PFSK-1 (cell line): ENCODE results near the gene LRRC71.
A peak's percentile ranks its signal among the peaks of the same experiment; 100 is the strongest.

Experiments used
- FOXP2 ChIP-seq: optimal IDR thresholded peaks from 2 replicates; pipeline ENCODE3; 2011; ENCODE audit warnings: borderline replicate concordance, control low read depth, inconsistent platforms; ENCODE audit not compliant: insufficient read depth; ENCODE audit errors: extremely low read length, extremely low read depth
- POLR2AphosphoS5 ChIP-seq: IDR thresholded peaks from 2 replicates; pipeline ENCODE4 v1.6.1; 2012; ENCODE audit warnings: low read depth, mild to moderate bottlenecking, control low read depth, low read length, moderate library complexity
- REST ChIP-seq, 2 experiments: IDR thresholded peaks; 2 replicates each; pipeline versions ENCODE4 v1.6.1 to v1.8.0; 2011 to 2012; ENCODE audit warnings: low read depth in 2 of 2, low read length in 2 of 2, control low read depth in 1 of 2, inconsistent platforms in 1 of 2, mild to moderate bottlenecking in 1 of 2, moderate library complexity in 1 of 2; ENCODE audit not compliant: insufficient read depth in 1 of 2
- SIN3A ChIP-seq: IDR thresholded peaks from 2 replicates; pipeline ENCODE4 v1.6.1; 2012; ENCODE audit warnings: mild to moderate bottlenecking, low read length, moderate library complexity, borderline replicate concordance; ENCODE audit not compliant: insufficient read depth
- TAF1 ChIP-seq: IDR thresholded peaks from 2 replicates; pipeline ENCODE4 v1.6.1; 2012; ENCODE audit warnings: low read length, control low read depth, borderline replicate concordance; ENCODE audit not compliant: insufficient read depth

LRRC71 gene

DNA sequence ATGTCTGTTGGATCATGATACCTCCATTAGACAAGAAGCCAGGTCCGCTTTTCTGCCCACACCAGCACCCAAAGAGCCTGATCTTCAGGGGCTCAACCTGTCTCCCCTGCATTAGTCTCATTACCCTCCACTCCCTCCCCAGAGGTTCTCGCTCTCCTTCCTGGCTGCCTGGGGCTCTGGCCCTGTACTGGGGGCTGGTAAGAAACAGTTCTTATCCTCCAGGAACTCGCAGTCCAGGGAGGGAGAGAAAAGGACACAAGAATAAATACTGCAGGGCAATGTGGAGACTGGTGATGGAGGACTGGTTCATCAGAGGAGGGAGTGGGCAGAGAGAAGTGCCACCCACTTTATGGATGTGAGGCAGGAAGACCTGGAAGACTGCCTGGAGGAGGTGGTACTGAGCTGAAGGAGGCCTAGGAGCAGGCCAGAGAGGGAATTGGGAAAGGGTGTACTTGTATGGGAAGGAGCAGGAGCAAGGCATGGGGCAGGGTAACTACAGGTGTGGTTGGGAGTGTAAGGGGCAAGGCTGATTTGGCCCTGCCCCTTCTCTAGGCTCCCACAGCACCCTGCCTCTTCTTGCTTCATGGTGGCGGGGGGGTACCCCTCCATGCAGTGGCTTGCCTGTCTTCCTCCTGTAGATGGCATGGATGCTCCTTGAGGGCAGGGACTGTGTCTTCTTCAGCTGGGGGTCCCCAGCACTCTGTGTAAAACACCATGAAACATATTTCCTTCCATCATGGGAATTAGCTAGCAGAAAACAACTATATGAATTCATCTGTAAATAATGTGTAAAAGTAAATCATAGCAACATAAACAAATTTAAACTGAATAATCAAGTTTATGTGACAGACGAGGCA is 5.0 kb downstream of the LRRC71 start:
- TF ChIP-seq SIN3A (no peak), FOXP2 (no peak), REST (IDR thresholded peaks at IDR 0.05; ENCODE audit: insufficient read depth in 1 of 2, low read depth in 2 of 2, low read length in 2 of 2) (no peak), TAF1 (no peak), POLR2AphosphoS5 (no peak)

- TF ChIP-seq REST (IDR thresholded peaks at IDR 0.05; ENCODE audit: insufficient read depth in 1 of 2, low read depth in 2 of 2, low read length in 2 of 2) (peak in 1 of 2 experiments; percentile 15; a peak in 1 of 4 replicates), FOXP2 (no peak), SIN3A (no peak), POLR2AphosphoS5 (no peak)
These were observed 5.7 kb downstream of the LRRC71 start for GRCh38 chr1:156926175-156926574.

DNA sequence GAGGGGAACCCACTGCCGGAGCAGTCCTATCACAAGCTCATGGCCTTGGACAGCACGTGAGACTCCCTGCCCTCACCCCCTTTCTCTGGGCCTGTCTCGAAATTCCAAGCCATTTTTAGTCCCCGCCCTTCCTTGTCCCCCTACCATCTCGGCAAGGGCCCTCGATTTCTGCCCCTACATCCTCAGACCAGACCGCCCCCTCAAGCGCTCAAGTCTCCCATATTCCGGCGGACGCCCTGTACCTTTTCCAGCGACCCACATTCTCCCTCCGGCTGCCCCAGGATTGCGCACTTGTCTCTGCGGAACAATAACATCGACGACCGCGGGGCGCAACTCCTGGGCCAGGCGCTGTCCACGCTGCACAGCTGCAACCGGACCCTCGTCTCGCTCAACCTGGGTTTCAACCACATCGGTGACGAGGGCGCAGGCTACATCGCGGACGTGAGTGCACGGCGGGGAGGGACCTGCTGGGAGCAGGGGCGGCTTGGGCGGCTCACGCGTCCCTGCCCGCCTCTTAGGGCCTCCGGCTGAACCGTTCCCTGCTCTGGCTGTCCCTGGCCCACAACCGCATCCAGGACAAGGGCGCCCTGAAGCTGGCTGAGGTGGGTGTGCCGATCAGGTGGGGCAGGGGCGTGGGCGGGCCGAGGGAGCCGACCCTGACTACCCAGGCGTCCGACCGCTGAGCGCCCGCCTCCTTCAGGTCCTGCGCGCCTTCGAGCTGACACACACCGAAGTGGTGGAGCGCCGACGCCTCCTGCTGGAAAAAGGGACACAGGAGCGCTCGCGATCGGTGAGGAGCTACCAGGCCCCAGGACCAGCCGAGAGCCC is 7.0 kb downstream of the LRRC71 start:
- no peak for TF ChIP-seq FOXP2
- TF ChIP-seq REST (IDR thresholded peaks at IDR 0.05; ENCODE audit: insufficient read depth in 1 of 2, low read depth in 2 of 2, low read length in 2 of 2): no peak
- TF ChIP-seq TAF1: no peak
- no peak for TF ChIP-seq SIN3A
- TF ChIP-seq POLR2AphosphoS5: no peak

DNA sequence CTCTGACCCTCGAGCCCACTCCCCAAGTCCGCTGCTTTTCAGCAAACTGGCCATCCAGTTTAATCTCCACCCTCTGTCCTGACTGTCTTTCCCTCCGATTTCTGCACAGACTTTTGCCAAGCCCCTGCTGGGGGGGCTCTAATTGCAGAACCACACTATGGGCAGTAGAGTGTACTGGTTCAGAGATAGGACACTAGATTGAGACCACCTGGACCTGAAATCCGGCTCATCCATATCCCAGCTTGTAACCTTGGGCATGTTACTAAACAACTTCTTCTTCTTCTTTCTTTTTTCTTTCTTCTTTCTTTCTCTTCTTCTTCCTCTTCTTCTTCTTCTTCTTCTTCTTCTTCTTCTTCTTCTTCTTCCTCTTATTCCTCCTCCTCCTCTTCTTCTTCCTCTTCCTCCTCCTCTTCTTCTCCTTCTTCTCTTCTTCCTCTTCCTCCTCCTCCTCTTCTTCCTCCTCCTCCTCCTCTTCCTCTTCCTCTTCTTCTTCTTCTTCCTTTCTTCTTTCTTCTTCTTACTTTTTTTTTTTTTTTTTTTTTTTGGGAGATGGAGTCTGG is 7.7 kb downstream of the LRRC71 start:
- no peak for TF ChIP-seq TAF1
- no peak for TF ChIP-seq SIN3A
- TF ChIP-seq POLR2AphosphoS5: no peak
- TF ChIP-seq REST (IDR thresholded peaks at IDR 0.05; ENCODE audit: insufficient read depth in 1 of 2, low read depth in 2 of 2, low read length in 2 of 2): no peak
- no peak for TF ChIP-seq FOXP2
